Astrocyte (in vitro differentiated cells and primary cell): ENCODE data around the gene ING5.

ENCODE experiments used
- EZH2 ChIP-seq: IDR thresholded peaks from 2 replicates; pipeline ENCODE4 v1.6.1; 2012; ENCODE audit warnings: mild to moderate bottlenecking, low read length, inconsistent platforms; ENCODE audit not compliant: insufficient read depth
- TF ChIP-seq, protein P1 (sequence below): IDR thresholded peaks from 2 replicates; pipeline ENCODE4 v1.5.1; 2011; ENCODE audit warnings: low read depth, mild to moderate bottlenecking, inconsistent platforms, low read length, moderate library complexity; ENCODE audit not compliant: insufficient read depth

DNA sequence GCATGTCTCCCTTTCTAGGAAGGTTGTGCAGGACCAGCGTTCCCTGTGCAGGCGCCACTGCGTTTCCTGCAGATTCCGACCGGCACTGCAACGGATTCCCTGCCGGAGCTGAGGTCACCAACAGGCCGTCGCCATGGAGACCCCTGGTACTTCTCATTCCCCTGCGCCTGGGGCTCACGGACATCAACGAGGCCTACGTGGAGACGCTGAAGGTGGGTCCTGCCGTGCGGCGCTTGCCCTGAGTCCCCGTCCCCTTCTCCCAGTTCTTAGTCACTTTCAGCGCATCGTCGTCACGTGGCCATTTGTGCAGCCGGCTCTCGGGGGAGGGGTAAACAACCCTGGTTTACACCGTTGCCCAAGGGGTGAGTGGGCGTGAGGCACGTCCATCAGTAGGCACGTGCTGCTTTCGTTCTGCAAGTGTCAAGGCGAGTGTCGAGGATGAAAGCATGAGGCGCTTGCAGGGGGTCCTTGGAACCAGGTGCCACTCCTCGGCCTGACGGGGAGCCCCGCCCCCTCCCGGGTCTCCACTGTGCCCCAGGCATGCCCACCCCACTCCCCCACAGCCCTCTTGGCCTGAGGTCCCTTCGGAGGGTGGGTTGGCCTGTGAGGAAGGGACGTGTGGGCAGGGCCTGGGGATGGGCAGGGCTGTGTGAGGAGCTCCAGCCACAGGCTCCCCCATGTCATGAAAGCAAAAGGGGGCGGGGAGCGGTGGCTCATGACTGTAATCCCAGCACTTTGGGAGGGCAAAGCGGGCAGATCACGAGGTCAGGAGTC, 35.0 kb upstream of the ING5 start:
- TF ChIP-seq, protein P1, sequence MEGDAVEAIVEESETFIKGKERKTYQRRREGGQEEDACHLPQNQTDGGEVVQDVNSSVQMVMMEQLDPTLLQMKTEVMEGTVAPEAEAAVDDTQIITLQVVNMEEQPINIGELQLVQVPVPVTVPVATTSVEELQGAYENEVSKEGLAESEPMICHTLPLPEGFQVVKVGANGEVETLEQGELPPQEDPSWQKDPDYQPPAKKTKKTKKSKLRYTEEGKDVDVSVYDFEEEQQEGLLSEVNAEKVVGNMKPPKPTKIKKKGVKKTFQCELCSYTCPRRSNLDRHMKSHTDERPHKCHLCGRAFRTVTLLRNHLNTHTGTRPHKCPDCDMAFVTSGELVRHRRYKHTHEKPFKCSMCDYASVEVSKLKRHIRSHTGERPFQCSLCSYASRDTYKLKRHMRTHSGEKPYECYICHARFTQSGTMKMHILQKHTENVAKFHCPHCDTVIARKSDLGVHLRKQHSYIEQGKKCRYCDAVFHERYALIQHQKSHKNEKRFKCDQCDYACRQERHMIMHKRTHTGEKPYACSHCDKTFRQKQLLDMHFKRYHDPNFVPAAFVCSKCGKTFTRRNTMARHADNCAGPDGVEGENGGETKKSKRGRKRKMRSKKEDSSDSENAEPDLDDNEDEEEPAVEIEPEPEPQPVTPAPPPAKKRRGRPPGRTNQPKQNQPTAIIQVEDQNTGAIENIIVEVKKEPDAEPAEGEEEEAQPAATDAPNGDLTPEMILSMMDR = no peak
- no peak for TF ChIP-seq EZH2
